ENCODE measurements around the gene PLCB1.

PLCB1 gene

GRCh38 chr20:8205996-8206395 is 73.9 kb downstream of the PLCB1 start:
- H3K4me3 ChIP-seq (replicated peaks in 1 of 2; ENCODE audit: low read depth in 2 of 2, low read length in 2 of 2), result no peak overlapping the region
- DNase-seq (ENCODE audit: low read depth in 2 of 2), result no peak
- no peak for TF ChIP-seq CTCF (IDR thresholded peaks at IDR 0.05; ENCODE audit: low read depth, low read length)

- DNase-seq (ENCODE audit: low read depth in 2 of 2), result no peak
- no peak for TF ChIP-seq CTCF (IDR thresholded peaks at IDR 0.05; ENCODE audit: low read depth, low read length)
- no peak overlapping the region for H3K4me3 ChIP-seq (replicated peaks in 1 of 2; ENCODE audit: low read depth in 2 of 2, low read length in 2 of 2)
These were observed 76.2 kb downstream of the PLCB1 start for GRCh38 chr20:8208226-8208625.

- H3K4me3 ChIP-seq (replicated peaks in 1 of 2; ENCODE audit: low read depth in 2 of 2, low read length in 2 of 2), result no peak overlapping the region
- peak; percentile 33 for DNase-seq (ENCODE audit: low read depth in 2 of 2)
- TF ChIP-seq CTCF (IDR thresholded peaks at IDR 0.05; ENCODE audit: low read depth, low read length), result no peak
These were observed 77.0 kb downstream of the PLCB1 start for GRCh38 chr20:8209061-8209460.

GRCh38 chr20:8210749-8211148 is 78.7 kb downstream of the PLCB1 start:
- DNase-seq (ENCODE audit: low read depth in 2 of 2), result no peak
- H3K4me3 ChIP-seq (replicated peaks in 1 of 2; ENCODE audit: low read depth in 2 of 2, low read length in 2 of 2), result no peak overlapping the region
- TF ChIP-seq CTCF (IDR thresholded peaks at IDR 0.05; ENCODE audit: low read depth, low read length), result no peak

GRCh38 chr20:8212286-8212685 is 80.2 kb downstream of the PLCB1 start:
- no peak overlapping the region for H3K4me3 ChIP-seq (replicated peaks in 1 of 2; ENCODE audit: low read depth in 2 of 2, low read length in 2 of 2)
- peak in 1 of 2 donors; percentile 36 for DNase-seq (ENCODE audit: low read depth in 2 of 2)
- TF ChIP-seq CTCF (IDR thresholded peaks at IDR 0.05; ENCODE audit: low read depth, low read length), result no peak

- no peak overlapping the region for H3K4me3 ChIP-seq (replicated peaks in 1 of 2; ENCODE audit: low read depth in 2 of 2, low read length in 2 of 2)
- TF ChIP-seq CTCF (IDR thresholded peaks at IDR 0.05; ENCODE audit: low read depth, low read length), result no peak
- DNase-seq (ENCODE audit: low read depth in 2 of 2), result no peak
These were observed 81.2 kb downstream of the PLCB1 start for GRCh38 chr20:8213270-8213669.

GRCh38 chr20:8213831-8214587 is 81.9 kb downstream of the PLCB1 start:
- DNase-seq (ENCODE audit: low read depth in 2 of 2), result no peak
- no peak for TF ChIP-seq CTCF (IDR thresholded peaks at IDR 0.05; ENCODE audit: low read depth, low read length)
- no peak overlapping the region for H3K4me3 ChIP-seq (replicated peaks in 1 of 2; ENCODE audit: low read depth in 2 of 2, low read length in 2 of 2)
